Esophagus mucosa (tissue), 1 donor: ENCODE results near the gene NTN3. TPM values are rescaled to one million over a fixed set of nuclear protein-coding genes. Genes with fewer than 3 reads are reported as not detected.

Experiments
- ATAC-seq: fragments of 200-7000 bp; cut with Tn5 transposase; one replicate; pipeline ENCODE4 v1.9.1; 2020
- total RNA-seq: library from RNA; stranded (reverse); gene quantifications from one replicate; pipeline ENCODE4 v1.2.4, GENCODE V29; 2023
- donor health status: DM: yes; HTN: yes; CAD: no.

The NTN3 gene
- total RNA-seq, 1 donor from 2014 or later, result 0.08 TPM

GRCh38 chr16:2515180-2515851, 44.2 kb downstream of the NTN3 start:
- peak; percentile 35 for ATAC-seq

GRCh38 chr16:2516391-2517240, 45.5 kb downstream of the NTN3 start:
- no peak for ATAC-seq

GRCh38 chr16:2517954-2518605, 47.0 kb downstream of the NTN3 start:
- ATAC-seq, result no peak

- no peak for ATAC-seq
Observed at GRCh38 chr16:2518823-2519710, 48.0 kb downstream of the NTN3 start.

GRCh38 chr16:2519711-2520080, 48.6 kb downstream of the NTN3 start:
- peak; percentile 0 for ATAC-seq

GRCh38 chr16:2520097-2520783, 49.1 kb downstream of the NTN3 start, which contains the start of gene AMDHD2:
Gene AMDHD2 (plus strand): TSS chr16:2520371. CDS start chr16:2520459, 88 bp downstream.
- peak; percentile 60 for ATAC-seq

- peak; percentile 74 for ATAC-seq
Observed at GRCh38 chr16:2520784-2521531, 49.9 kb downstream of the NTN3 start.

Other genes starting within 250 kb of the NTN3 start
- gene E4F1, start 247.7 kb upstream of the NTN3 start, total RNA-seq, result 10.7 TPM
- 0.12 TPM for gene DNASE1L2, start 234.9 kb upstream of the NTN3 start, total RNA-seq
- 65.8 TPM for gene ECI1, start 219.7 kb upstream of the NTN3 start, total RNA-seq
- gene RNPS1, start 203.2 kb upstream of the NTN3 start, total RNA-seq, result 104 TPM
- 1.2 TPM for gene ABCA3, start 130.6 kb upstream of the NTN3 start, total RNA-seq
- 11.1 TPM for gene CCNF, start 41.9 kb upstream of the NTN3 start, total RNA-seq
- gene TEDC2, start 11.2 kb upstream of the NTN3 start, total RNA-seq, result 3.1 TPM
- 2.0 TPM for gene TBC1D24, start 3.8 kb downstream of the NTN3 start, total RNA-seq
- gene ATP6V0C, start 42.7 kb downstream of the NTN3 start, total RNA-seq, result 205 TPM
- 19.0 TPM for gene AMDHD2, start 49.1 kb downstream of the NTN3 start, total RNA-seq
- gene CEMP1, start 60.1 kb downstream of the NTN3 start, total RNA-seq, result not detected
- 26.1 TPM for gene PDPK1, start 66.7 kb downstream of the NTN3 start, total RNA-seq
- gene KCTD5, start 211.2 kb downstream of the NTN3 start, total RNA-seq, result 37.7 TPM
- 191 TPM for gene PRSS27, start 248.9 kb downstream of the NTN3 start, total RNA-seq